ENCODE measurements around the gene CMTM8.

Gene CMTM8

GRCh38 chr3:32219537-32219936 is 18.9 kb upstream of the CMTM8 start:
- Histone ChIP-seq H3K14ac (ENCODE audit: low read length) (no peak overlapping the region), H3K36me3 (ENCODE audit: control insufficient read depth in 1 of 2, insufficient read depth in 2 of 2, low read length in 2 of 2) (no peaks in the 10 kb centered on the region), H2BK12ac (ENCODE audit: low read length) (no peak overlapping the region), H3K9ac (ENCODE audit: low read length) (no peak overlapping the region), H3K4me1 (ENCODE audit: control insufficient read depth in 1 of 2, insufficient read depth in 2 of 2, low read length in 2 of 2) (no peaks in the 10 kb centered on the region), H3K18ac (ENCODE audit: low read length) (no peak overlapping the region), H4K91ac (ENCODE audit: low read depth, low read length) (no peak overlapping the region), H3K23ac (ENCODE audit: low read length) (no peak overlapping the region), H2AK5ac (ENCODE audit: low read length) (no peak overlapping the region), H3K9me3 (ENCODE audit: insufficient read depth, low read depth, low read length) (peaks cover 1% of the 10 kb centered on the region), H3K4me3 (ENCODE audit: low read depth, low read length) (no peak overlapping the region), H4K12ac (ENCODE audit: low read depth, low read length) (no peak overlapping the region), H4K8ac (ENCODE audit: low read depth, low read length) (no peak overlapping the region), H3K79me1 (ENCODE audit: low read length) (no peaks in the 10 kb centered on the region), H3K4ac (ENCODE audit: low read depth, low read length) (no peak overlapping the region), H3K79me2 (ENCODE audit: control insufficient read depth, insufficient read depth, low read length, poor library complexity) (no peaks in the 10 kb centered on the region), H3K27ac (ENCODE audit: low read depth, low read length) (no peak overlapping the region), H2AFZ (ENCODE audit: insufficient read depth, low read length, poor library complexity) (no peak overlapping the region), H3K27me3 (ENCODE audit: insufficient read depth, low read length) (no peaks in the 10 kb centered on the region), H3K4me2 (ENCODE audit: low read length) (no peak overlapping the region), H2BK120ac (ENCODE audit: insufficient read depth, low read length, poor library complexity) (no peak overlapping the region), H2BK5ac (ENCODE audit: low read depth, low read length, poor library complexity) (no peak overlapping the region)
- no CpG with 5 or more reads among the region's 4 CpGs for WGBS (ENCODE audit: extremely low coverage, insufficient coverage, insufficient read length)
- DNase-seq = no peak

- peaks cover 1% of the 10 kb centered on the region for H3K9me3 ChIP-seq (ENCODE audit: insufficient read depth, low read depth, low read length)
- peak in 1 of 2 donors; percentile 28 for DNase-seq
- H3K4me1 ChIP-seq (ENCODE audit: control insufficient read depth in 1 of 2, insufficient read depth in 2 of 2, low read length in 2 of 2) = no peaks in the 10 kb centered on the region
- H3K23ac ChIP-seq (ENCODE audit: low read length) = no peak overlapping the region
- no peak overlapping the region for H3K9ac ChIP-seq (ENCODE audit: low read length)
- H3K79me1 ChIP-seq (ENCODE audit: low read length) = no peaks in the 10 kb centered on the region
- no peaks in the 10 kb centered on the region for H3K79me2 ChIP-seq (ENCODE audit: control insufficient read depth, insufficient read depth, low read length, poor library complexity)
- no peak overlapping the region for H4K91ac ChIP-seq (ENCODE audit: low read depth, low read length)
- H3K4ac ChIP-seq (ENCODE audit: low read depth, low read length) = no peak overlapping the region
- no peak overlapping the region for H3K18ac ChIP-seq (ENCODE audit: low read length)
- no peak overlapping the region for H2BK120ac ChIP-seq (ENCODE audit: insufficient read depth, low read length, poor library complexity)
- H2AK5ac ChIP-seq (ENCODE audit: low read length) = no peak overlapping the region
- no CpG with 5 or more reads among the region's 1 CpG for WGBS (ENCODE audit: extremely low coverage, insufficient coverage, insufficient read length)
- H3K27ac ChIP-seq (ENCODE audit: low read depth, low read length) = no peak overlapping the region
- no peak overlapping the region for H2BK12ac ChIP-seq (ENCODE audit: low read length)
- H4K12ac ChIP-seq (ENCODE audit: low read depth, low read length) = no peak overlapping the region
- H2BK5ac ChIP-seq (ENCODE audit: low read depth, low read length, poor library complexity) = no peak overlapping the region
- no peak overlapping the region for H2AFZ ChIP-seq (ENCODE audit: insufficient read depth, low read length, poor library complexity)
- H3K36me3 ChIP-seq (ENCODE audit: control insufficient read depth in 1 of 2, insufficient read depth in 2 of 2, low read length in 2 of 2) = no peaks in the 10 kb centered on the region
- H4K8ac ChIP-seq (ENCODE audit: low read depth, low read length) = no peak overlapping the region
- no peak overlapping the region for H3K4me2 ChIP-seq (ENCODE audit: low read length)
- H3K14ac ChIP-seq (ENCODE audit: low read length) = no peak overlapping the region
- H3K4me3 ChIP-seq (ENCODE audit: low read depth, low read length) = no peak overlapping the region
- no peaks in the 10 kb centered on the region for H3K27me3 ChIP-seq (ENCODE audit: insufficient read depth, low read length)
Measured at GRCh38 chr3:32220006-32220405, 18.5 kb upstream of the CMTM8 start.

GRCh38 chr3:32222950-32223349 is 15.5 kb upstream of the CMTM8 start:
- Histone ChIP-seq H3K4me2 (ENCODE audit: low read length) (no peak overlapping the region), H2AFZ (ENCODE audit: insufficient read depth, low read length, poor library complexity) (no peak overlapping the region), H3K27me3 (ENCODE audit: insufficient read depth, low read length) (no peaks in the 10 kb centered on the region)

GRCh38 chr3:32224016-32224516 is 14.4 kb upstream of the CMTM8 start:
- Histone ChIP-seq H3K18ac (ENCODE audit: low read length) (no peak overlapping the region), H3K4me2 (ENCODE audit: low read length) (no peak overlapping the region), H2AK5ac (ENCODE audit: low read length) (no peak overlapping the region), H3K4me3 (ENCODE audit: low read depth, low read length) (no peak overlapping the region), H4K8ac (ENCODE audit: low read depth, low read length) (no peak overlapping the region), H4K12ac (ENCODE audit: low read depth, low read length) (no peak overlapping the region), H3K27me3 (ENCODE audit: insufficient read depth, low read length) (no peaks in the 10 kb centered on the region), H4K91ac (ENCODE audit: low read depth, low read length) (no peak overlapping the region), H2AFZ (ENCODE audit: insufficient read depth, low read length, poor library complexity) (no peak overlapping the region), H3K79me1 (ENCODE audit: low read length) (no peaks in the 10 kb centered on the region), H2BK5ac (ENCODE audit: low read depth, low read length, poor library complexity) (no peak overlapping the region), H3K36me3 (ENCODE audit: control insufficient read depth in 1 of 2, insufficient read depth in 2 of 2, low read length in 2 of 2) (no peaks in the 10 kb centered on the region), H3K9me3 (ENCODE audit: insufficient read depth, low read depth, low read length) (peaks cover 1% of the 10 kb centered on the region), H3K4ac (ENCODE audit: low read depth, low read length) (no peak overlapping the region), H3K27ac (ENCODE audit: low read depth, low read length) (no peak overlapping the region), H3K14ac (ENCODE audit: low read length) (no peak overlapping the region), H3K9ac (ENCODE audit: low read length) (no peak overlapping the region), H2BK120ac (ENCODE audit: insufficient read depth, low read length, poor library complexity) (no peak overlapping the region), H3K4me1 (ENCODE audit: control insufficient read depth in 1 of 2, insufficient read depth in 2 of 2, low read length in 2 of 2) (no peaks in the 10 kb centered on the region), H2BK12ac (ENCODE audit: low read length) (no peak overlapping the region), H3K23ac (ENCODE audit: low read length) (no peak overlapping the region), H3K79me2 (ENCODE audit: control insufficient read depth, insufficient read depth, low read length, poor library complexity) (no peaks in the 10 kb centered on the region)
- DNase-seq = no peak
- WGBS (ENCODE audit: extremely low coverage, insufficient coverage, insufficient read length) = no CpG with 5 or more reads among the region's 5 CpGs

More at GRCh38 chr3:32222950-32223349, 15.5 kb upstream of the CMTM8 start:
- Histone ChIP-seq H3K9me3 (ENCODE audit: insufficient read depth, low read depth, low read length) (peaks cover 1% of the 10 kb centered on the region), H3K27ac (ENCODE audit: low read depth, low read length) (no peak overlapping the region), H3K4me3 (ENCODE audit: low read depth, low read length) (no peak overlapping the region), H2BK5ac (ENCODE audit: low read depth, low read length, poor library complexity) (no peak overlapping the region), H2BK120ac (ENCODE audit: insufficient read depth, low read length, poor library complexity) (no peak overlapping the region), H3K14ac (ENCODE audit: low read length) (no peak overlapping the region), H3K4me1 (ENCODE audit: control insufficient read depth in 1 of 2, insufficient read depth in 2 of 2, low read length in 2 of 2) (no peaks in the 10 kb centered on the region), H3K18ac (ENCODE audit: low read length) (no peak overlapping the region), H3K4ac (ENCODE audit: low read depth, low read length) (no peak overlapping the region), H3K79me1 (ENCODE audit: low read length) (no peaks in the 10 kb centered on the region), H2BK12ac (ENCODE audit: low read length) (no peak overlapping the region), H3K36me3 (ENCODE audit: control insufficient read depth in 1 of 2, insufficient read depth in 2 of 2, low read length in 2 of 2) (no peaks in the 10 kb centered on the region), H4K8ac (ENCODE audit: low read depth, low read length) (no peak overlapping the region), H4K91ac (ENCODE audit: low read depth, low read length) (no peak overlapping the region), H3K9ac (ENCODE audit: low read length) (no peak overlapping the region), H3K23ac (ENCODE audit: low read length) (no peak overlapping the region), H4K12ac (ENCODE audit: low read depth, low read length) (no peak overlapping the region), H3K79me2 (ENCODE audit: control insufficient read depth, insufficient read depth, low read length, poor library complexity) (no peaks in the 10 kb centered on the region), H2AK5ac (ENCODE audit: low read length) (no peak overlapping the region)
- DNase-seq = no peak
- WGBS (ENCODE audit: extremely low coverage, insufficient coverage, insufficient read length) = no CpG with 5 or more reads among the region's 3 CpGs

All from trophoblast cell (in vitro differentiated cells and primary cell).